Measurements from ENCODE around the gene TSPAN7. TPM values are rescaled to one million over a fixed set of nuclear protein-coding genes. Genes with fewer than 3 reads are reported as not detected.

The TSPAN7 gene
- total and polyA plus RNA-seq, 2 of the 4 experiments (the other 2 are of a cell fraction) = not detected

GRCh38 chrX:38694394-38694793 is 133.1 kb downstream of the TSPAN7 start:
- Histone ChIP-seq H3K4me1 (ENCODE audit: control insufficient read depth, insufficient read depth, low read length) (no peaks in the 10 kb centered on the region), H2BK120ac (ENCODE audit: low read depth, low read length) (no peak overlapping the region), H3K4me2 (ENCODE audit: low read depth, low read length) (no peak overlapping the region), H3K9me3 (ENCODE audit: control insufficient read depth, insufficient read depth, low read length) (no peaks in the 10 kb centered on the region), H2BK5ac (ENCODE audit: low read depth, low read length, poor library complexity, severe bottlenecking) (no peak overlapping the region), H3K9ac (ENCODE audit: low read depth, low read length) (no peak overlapping the region), H3K4me3 (ENCODE audit: insufficient read depth, low read depth, low read length) (no peak overlapping the region), H3K4ac (ENCODE audit: low read depth, low read length) (no peak overlapping the region), H3K27ac (ENCODE audit: insufficient read depth, low read length) (no peak overlapping the region), H3K27me3 (ENCODE audit: control insufficient read depth, insufficient read depth, low read length) (peaks cover 2% of the 10 kb centered on the region), H4K5ac (ENCODE audit: low read depth, low read length) (no peak overlapping the region), H2AFZ (replicated peaks; ENCODE audit: low read length, poor library complexity) (no peak overlapping the region), H3K36me3 (ENCODE audit: control insufficient read depth, insufficient read depth, low read length) (no peaks in the 10 kb centered on the region), H4K20me1 (ENCODE audit: insufficient read depth, low read length) (no peaks in the 10 kb centered on the region), H3K56ac (ENCODE audit: extremely low read depth, insufficient read depth, low read length) (no peak overlapping the region), H4K91ac (ENCODE audit: insufficient read depth, low read depth, low read length) (no peak overlapping the region), H2BK15ac (ENCODE audit: low read depth, low read length) (no peak overlapping the region), H3K18ac (ENCODE audit: low read depth, low read length) (no peak overlapping the region), H2AK9ac (replicated peaks; ENCODE audit: low read depth, low read length, poor library complexity) (no peak overlapping the region), H3K9me1 (ENCODE audit: insufficient read depth, low read length) (no peaks in the 10 kb centered on the region), H2BK20ac (ENCODE audit: low read depth, low read length) (no peak overlapping the region), H3K79me1 (ENCODE audit: low read depth in 1 of 2, low read length in 2 of 2) (no peaks in the 10 kb centered on the region), H2AK5ac (ENCODE audit: low read depth, low read length) (no peak overlapping the region), H4K8ac (ENCODE audit: low read depth in 2 of 2, low read length in 2 of 2) (no peak overlapping the region), H3K23ac (ENCODE audit: low read depth, low read length) (no peak overlapping the region), H3K14ac (replicated peaks; ENCODE audit: low read depth, low read length) (no peak overlapping the region)
- no peak for TF ChIP-seq NFE2L2 (IDR thresholded peaks at IDR 0.05; ENCODE audit: low read depth, low read length)
- TF ChIP-seq, protein P1, sequence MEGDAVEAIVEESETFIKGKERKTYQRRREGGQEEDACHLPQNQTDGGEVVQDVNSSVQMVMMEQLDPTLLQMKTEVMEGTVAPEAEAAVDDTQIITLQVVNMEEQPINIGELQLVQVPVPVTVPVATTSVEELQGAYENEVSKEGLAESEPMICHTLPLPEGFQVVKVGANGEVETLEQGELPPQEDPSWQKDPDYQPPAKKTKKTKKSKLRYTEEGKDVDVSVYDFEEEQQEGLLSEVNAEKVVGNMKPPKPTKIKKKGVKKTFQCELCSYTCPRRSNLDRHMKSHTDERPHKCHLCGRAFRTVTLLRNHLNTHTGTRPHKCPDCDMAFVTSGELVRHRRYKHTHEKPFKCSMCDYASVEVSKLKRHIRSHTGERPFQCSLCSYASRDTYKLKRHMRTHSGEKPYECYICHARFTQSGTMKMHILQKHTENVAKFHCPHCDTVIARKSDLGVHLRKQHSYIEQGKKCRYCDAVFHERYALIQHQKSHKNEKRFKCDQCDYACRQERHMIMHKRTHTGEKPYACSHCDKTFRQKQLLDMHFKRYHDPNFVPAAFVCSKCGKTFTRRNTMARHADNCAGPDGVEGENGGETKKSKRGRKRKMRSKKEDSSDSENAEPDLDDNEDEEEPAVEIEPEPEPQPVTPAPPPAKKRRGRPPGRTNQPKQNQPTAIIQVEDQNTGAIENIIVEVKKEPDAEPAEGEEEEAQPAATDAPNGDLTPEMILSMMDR (conservative IDR thresholded peaks at IDR 0.05; ENCODE audit: low read depth, low read length) = no peak
- TF ChIP-seq CHD1 (IDR thresholded peaks at IDR 0.05; ENCODE audit: low read depth, low read length) = no peak
- TF ChIP-seq FOS (IDR thresholded peaks at IDR 0.05; ENCODE audit: low read depth, low read length) = no peak
- TF ChIP-seq, protein P2, sequence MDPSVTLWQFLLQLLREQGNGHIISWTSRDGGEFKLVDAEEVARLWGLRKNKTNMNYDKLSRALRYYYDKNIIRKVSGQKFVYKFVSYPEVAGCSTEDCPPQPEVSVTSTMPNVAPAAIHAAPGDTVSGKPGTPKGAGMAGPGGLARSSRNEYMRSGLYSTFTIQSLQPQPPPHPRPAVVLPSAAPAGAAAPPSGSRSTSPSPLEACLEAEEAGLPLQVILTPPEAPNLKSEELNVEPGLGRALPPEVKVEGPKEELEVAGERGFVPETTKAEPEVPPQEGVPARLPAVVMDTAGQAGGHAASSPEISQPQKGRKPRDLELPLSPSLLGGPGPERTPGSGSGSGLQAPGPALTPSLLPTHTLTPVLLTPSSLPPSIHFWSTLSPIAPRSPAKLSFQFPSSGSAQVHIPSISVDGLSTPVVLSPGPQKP (IDR thresholded peaks at IDR 0.05; ENCODE audit: borderline replicate concordance, low read depth, low read length) = no peak
- TF ChIP-seq BHLHE40 (IDR thresholded peaks at IDR 0.05; ENCODE audit: low read depth, low read length) = no peak
- TF ChIP-seq MXI1 (IDR thresholded peaks at IDR 0.05; ENCODE audit: borderline replicate concordance, low read depth, low read length) = no peak
- TF ChIP-seq MAZ (IDR thresholded peaks at IDR 0.05; ENCODE audit: borderline replicate concordance, low read depth, low read length) = no peak
- TF ChIP-seq RCOR1 (IDR thresholded peaks at IDR 0.05; ENCODE audit: insufficient replicate concordance, low read length) = no peak
- no peak for TF ChIP-seq SMC3 (IDR thresholded peaks at IDR 0.05; ENCODE audit: low read depth, low read length)
- no peak for TF ChIP-seq RFX5 (IDR thresholded peaks at IDR 0.05; ENCODE audit: low read depth, low read length)
- no peak for TF ChIP-seq RAD21 (IDR thresholded peaks at IDR 0.05; ENCODE audit: low read length)
- no peak for TF ChIP-seq USF2 (IDR thresholded peaks at IDR 0.05; ENCODE audit: low read depth, low read length)
- no peak for TF ChIP-seq MAFK (IDR thresholded peaks at IDR 0.05; ENCODE audit: low read depth, low read length)
- no peak for TF ChIP-seq CEBPB (IDR thresholded peaks at IDR 0.05; ENCODE audit: low read depth, low read length)
- TF ChIP-seq POLR2A (IDR thresholded peaks at IDR 0.05; ENCODE audit: low read depth, low read length) = no peak
- POLR2A ChIA-PET (ENCODE audit: unreplicated experiment) = no interaction called here
- dilution Hi-C loops (cut with HindIII; ENCODE audit: low sequenced_read_pairs, unreplicated experiment) = no loop called here
- intact Hi-C loops (cut with micrococcal nuclease) = no loop called here
- no TSS peak for BruUV-seq (replicated peaks)
- ATAC-seq (ENCODE audit: low read depth) (no peak), DNase-seq (no peak)
- in situ Hi-C loops (cut with MboI; ENCODE audit: low sequenced_read_pairs) = no loop called here
- CTCF ChIA-PET = no interaction called here
- 17% methylated on average over 1 of the region's 5 CpGs; no CpG with 5 or more reads in 1 of the 2 experiments for WGBS, 2 experiments (ENCODE audit: extremely low coverage in 2 of 2, insufficient read length in 1 of 2)

All from IMR-90 (cell line).